ENCODE measurements around the gene INMT.

DNA sequence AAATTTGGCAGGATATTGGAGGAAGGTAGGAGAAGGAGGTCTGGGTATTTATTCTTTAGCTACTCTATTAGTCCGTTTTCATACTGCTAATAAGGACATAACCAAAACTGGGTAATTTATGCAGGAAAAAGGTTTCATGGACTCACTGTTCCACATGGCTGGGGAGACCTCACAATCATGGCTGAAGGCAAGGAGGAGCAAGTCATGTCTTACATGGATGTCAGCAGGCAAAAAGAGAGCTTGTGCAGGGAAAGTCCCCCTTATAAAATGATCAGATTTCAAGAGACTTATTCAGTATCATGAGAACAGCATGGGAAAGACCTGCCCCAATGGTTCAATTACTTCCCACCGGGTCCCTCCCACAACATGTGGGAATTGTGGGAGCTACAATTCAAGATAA is 1.9 kb upstream of the INMT start:
- TF ChIP-seq, protein P1, sequence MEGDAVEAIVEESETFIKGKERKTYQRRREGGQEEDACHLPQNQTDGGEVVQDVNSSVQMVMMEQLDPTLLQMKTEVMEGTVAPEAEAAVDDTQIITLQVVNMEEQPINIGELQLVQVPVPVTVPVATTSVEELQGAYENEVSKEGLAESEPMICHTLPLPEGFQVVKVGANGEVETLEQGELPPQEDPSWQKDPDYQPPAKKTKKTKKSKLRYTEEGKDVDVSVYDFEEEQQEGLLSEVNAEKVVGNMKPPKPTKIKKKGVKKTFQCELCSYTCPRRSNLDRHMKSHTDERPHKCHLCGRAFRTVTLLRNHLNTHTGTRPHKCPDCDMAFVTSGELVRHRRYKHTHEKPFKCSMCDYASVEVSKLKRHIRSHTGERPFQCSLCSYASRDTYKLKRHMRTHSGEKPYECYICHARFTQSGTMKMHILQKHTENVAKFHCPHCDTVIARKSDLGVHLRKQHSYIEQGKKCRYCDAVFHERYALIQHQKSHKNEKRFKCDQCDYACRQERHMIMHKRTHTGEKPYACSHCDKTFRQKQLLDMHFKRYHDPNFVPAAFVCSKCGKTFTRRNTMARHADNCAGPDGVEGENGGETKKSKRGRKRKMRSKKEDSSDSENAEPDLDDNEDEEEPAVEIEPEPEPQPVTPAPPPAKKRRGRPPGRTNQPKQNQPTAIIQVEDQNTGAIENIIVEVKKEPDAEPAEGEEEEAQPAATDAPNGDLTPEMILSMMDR (IDR thresholded peaks at IDR 0.05), result no peak
- TF ChIP-seq POLR2A (IDR thresholded peaks at IDR 0.05), result no peak

Data from Peyer's patch (tissue), 4 donors.